ENCODE data around the gene RBMS3. TPM values are rescaled to one million over a fixed set of nuclear protein-coding genes. Genes with fewer than 3 reads are reported as not detected.
A peak's percentile ranks its signal among the peaks of the same experiment; 100 is the strongest.

RBMS3 gene
- total RNA-seq, 1 experiment from 2014 or later, result 8.7 TPM

DNA sequence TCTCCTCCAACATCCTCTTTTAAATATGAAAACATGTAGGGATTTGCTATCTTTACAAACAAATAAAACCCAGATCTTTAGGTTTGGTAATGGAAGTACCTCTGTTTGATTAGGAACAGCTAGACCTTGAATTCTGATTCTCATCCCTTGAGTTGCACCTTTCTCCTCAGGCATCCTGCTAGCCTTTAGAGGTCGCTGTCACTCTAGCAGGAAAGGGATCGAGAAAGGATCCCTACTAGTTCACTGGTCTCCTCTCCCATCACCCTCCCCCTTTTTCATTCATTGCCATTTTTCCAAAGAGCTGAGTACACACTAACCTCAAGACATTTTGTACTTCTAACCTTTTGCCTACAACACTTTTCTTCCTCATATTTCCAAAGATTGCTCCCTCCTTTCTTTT lies 569.8 kb downstream of the RBMS3 start:
- TF ChIP-seq SOX15 (CRISPR knock-in tag; IDR thresholded peaks at IDR 0.05), result no peak
- TF ChIP-seq, protein P1, sequence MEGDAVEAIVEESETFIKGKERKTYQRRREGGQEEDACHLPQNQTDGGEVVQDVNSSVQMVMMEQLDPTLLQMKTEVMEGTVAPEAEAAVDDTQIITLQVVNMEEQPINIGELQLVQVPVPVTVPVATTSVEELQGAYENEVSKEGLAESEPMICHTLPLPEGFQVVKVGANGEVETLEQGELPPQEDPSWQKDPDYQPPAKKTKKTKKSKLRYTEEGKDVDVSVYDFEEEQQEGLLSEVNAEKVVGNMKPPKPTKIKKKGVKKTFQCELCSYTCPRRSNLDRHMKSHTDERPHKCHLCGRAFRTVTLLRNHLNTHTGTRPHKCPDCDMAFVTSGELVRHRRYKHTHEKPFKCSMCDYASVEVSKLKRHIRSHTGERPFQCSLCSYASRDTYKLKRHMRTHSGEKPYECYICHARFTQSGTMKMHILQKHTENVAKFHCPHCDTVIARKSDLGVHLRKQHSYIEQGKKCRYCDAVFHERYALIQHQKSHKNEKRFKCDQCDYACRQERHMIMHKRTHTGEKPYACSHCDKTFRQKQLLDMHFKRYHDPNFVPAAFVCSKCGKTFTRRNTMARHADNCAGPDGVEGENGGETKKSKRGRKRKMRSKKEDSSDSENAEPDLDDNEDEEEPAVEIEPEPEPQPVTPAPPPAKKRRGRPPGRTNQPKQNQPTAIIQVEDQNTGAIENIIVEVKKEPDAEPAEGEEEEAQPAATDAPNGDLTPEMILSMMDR (IDR thresholded peaks at IDR 0.05), result peak; percentile 28; the same call in 1 of the 2 replicates
- TF ChIP-seq, protein P2, sequence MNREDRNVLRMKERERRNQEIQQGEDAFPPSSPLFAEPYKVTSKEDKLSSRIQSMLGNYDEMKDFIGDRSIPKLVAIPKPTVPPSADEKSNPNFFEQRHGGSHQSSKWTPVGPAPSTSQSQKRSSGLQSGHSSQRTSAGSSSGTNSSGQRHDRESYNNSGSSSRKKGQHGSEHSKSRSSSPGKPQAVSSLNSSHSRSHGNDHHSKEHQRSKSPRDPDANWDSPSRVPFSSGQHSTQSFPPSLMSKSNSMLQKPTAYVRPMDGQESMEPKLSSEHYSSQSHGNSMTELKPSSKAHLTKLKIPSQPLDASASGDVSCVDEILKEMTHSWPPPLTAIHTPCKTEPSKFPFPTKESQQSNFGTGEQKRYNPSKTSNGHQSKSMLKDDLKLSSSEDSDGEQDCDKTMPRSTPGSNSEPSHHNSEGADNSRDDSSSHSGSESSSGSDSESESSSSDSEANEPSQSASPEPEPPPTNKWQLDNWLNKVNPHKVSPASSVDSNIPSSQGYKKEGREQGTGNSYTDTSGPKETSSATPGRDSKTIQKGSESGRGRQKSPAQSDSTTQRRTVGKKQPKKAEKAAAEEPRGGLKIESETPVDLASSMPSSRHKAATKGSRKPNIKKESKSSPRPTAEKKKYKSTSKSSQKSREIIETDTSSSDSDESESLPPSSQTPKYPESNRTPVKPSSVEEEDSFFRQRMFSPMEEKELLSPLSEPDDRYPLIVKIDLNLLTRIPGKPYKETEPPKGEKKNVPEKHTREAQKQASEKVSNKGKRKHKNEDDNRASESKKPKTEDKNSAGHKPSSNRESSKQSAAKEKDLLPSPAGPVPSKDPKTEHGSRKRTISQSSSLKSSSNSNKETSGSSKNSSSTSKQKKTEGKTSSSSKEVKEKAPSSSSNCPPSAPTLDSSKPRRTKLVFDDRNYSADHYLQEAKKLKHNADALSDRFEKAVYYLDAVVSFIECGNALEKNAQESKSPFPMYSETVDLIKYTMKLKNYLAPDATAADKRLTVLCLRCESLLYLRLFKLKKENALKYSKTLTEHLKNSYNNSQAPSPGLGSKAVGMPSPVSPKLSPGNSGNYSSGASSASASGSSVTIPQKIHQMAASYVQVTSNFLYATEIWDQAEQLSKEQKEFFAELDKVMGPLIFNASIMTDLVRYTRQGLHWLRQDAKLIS (CRISPR knock-in tag; IDR thresholded peaks at IDR 0.05; ENCODE audit: borderline replicate concordance), result no peak
- no peak for TF ChIP-seq ZNF232 (CRISPR knock-in tag; IDR thresholded peaks at IDR 0.05)
- DNase-seq (ENCODE audit: low spot score) (peak; percentile 32), ATAC-seq (peak; percentile 95)
- H3K27me3 Mint-ChIP-seq (ENCODE audit: low read depth), result no peaks in the 10 kb centered on the region
- H3K36me3 Mint-ChIP-seq, result peaks cover 10% of the 10 kb centered on the region
- peaks cover 20% of the 10 kb centered on the region for H3K4me1 Mint-ChIP-seq
- no peak overlapping the region for H3K27ac Mint-ChIP-seq
- peaks cover 15% of the 10 kb centered on the region for H3K9me3 Mint-ChIP-seq
- CTCF ChIA-PET, result interaction anchor here (0.5 to 1.8 kb wide), 21 partner anchors 10 to 1183 kb away, joined by 3 to 8 read pairs (median 3); no protein-coding TSS in a partner anchor
- POLR2A ChIA-PET, result no interaction called here
- H3K4me3 Mint-ChIP-seq, result no peak overlapping the region

GRCh38 chr3:29852767-29853166 lies 571.9 kb downstream of the RBMS3 start:
- no peak overlapping the region for H3K27ac Mint-ChIP-seq
- H3K27me3 Mint-ChIP-seq (ENCODE audit: low read depth), result no peaks in the 10 kb centered on the region
- DNase-seq (ENCODE audit: low spot score) (no peak), ATAC-seq (no peak)
- ChIA-PET POLR2A (no interaction called here), CTCF (no interaction called here)
- H3K36me3 Mint-ChIP-seq, result peaks cover 10% of the 10 kb centered on the region
- H3K4me3 Mint-ChIP-seq, result no peak overlapping the region
- H3K9me3 Mint-ChIP-seq, result peaks cover 15% of the 10 kb centered on the region
- H3K4me1 Mint-ChIP-seq, result peaks cover 20% of the 10 kb centered on the region
- TF ChIP-seq PREB (CRISPR knock-in tag; IDR thresholded peaks at IDR 0.05; ENCODE audit: borderline replicate concordance) (no peak), HMGXB4 (CRISPR knock-in tag; IDR thresholded peaks at IDR 0.05) (no peak), FOXP4 (CRISPR knock-in tag; IDR thresholded peaks at IDR 0.05) (no peak), CBFB (CRISPR knock-in tag; IDR thresholded peaks at IDR 0.05; ENCODE audit: low read depth) (no peak), NR1H2 (CRISPR knock-in tag; IDR thresholded peaks at IDR 0.05) (no peak), ESRRA (CRISPR knock-in tag; IDR thresholded peaks at IDR 0.05; ENCODE audit: borderline replicate concordance) (no peak)
- TF ChIP-seq, protein P3, sequence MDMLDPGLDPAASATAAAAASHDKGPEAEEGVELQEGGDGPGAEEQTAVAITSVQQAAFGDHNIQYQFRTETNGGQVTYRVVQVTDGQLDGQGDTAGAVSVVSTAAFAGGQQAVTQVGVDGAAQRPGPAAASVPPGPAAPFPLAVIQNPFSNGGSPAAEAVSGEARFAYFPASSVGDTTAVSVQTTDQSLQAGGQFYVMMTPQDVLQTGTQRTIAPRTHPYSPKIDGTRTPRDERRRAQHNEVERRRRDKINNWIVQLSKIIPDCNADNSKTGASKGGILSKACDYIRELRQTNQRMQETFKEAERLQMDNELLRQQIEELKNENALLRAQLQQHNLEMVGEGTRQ (CRISPR knock-in tag; IDR thresholded peaks at IDR 0.05), result no peak

Data from WTC11 (cell line).